Airway epithelial cell (primary cell): Measurements from ENCODE around the gene SP8. TPM values are rescaled to one million over a fixed set of nuclear protein-coding genes. Genes with fewer than 3 reads are reported as not detected.

Experiments used
- total RNA-seq: library from RNA; depleted of rRNA; stranded (reverse); fragments of >200 nt; gene quantifications from 2 replicates; pipeline ENCODE4 v1.2.3, GENCODE V29; 2015

Gene SP8
- not detected in 2 replicates for total RNA-seq

DNA sequence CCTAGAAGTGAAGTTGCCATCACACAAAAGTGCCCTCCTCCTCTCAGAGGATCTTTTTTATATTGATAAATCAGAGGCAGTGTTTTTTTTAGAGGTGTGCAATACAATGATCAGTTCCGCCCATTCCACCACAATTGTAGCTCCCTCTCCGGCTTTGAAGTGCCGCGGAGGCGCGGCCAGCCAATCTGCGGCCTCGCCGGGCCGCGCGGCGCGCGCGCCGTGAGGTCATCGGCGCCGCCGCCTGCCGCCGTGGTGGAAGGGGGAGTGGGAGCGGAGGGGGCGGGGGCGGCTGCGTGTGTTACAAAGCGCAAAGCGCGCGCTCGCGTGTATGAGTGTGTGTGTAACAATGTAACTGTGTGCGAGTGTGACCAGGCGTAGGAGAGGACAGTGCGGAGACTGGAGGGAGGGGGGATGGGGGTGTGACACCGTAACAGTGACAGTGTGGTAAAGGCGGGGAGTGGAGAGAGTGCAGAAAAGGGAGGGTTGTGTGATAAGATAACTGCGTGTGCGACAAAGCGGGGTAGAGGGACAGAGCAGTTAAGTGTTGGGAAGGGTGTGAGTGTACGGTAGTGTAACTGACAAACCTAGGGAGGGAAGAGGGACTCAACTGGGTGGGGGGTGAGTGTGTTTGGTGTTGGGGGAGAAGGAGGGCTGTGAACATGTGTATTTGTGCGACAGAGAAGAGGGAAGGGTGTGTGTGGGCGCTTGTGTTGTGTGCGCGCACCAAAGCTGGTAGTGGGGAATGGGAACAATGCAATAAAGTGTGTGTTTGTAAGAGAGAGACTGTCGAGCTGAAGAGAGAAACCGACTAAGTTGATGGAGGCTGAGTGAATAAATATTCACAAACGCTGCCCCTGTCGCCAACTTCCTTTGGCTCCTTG, at the start of gene SP8:
TSS of gene SP8 (minus strand) at position 108 of the 881 bp plus-strand sequence. CDS start at position 20, 88 bp downstream.

Other genes with a start within 250 kb of the SP8 start
- not detected in 2 replicates for gene ABCB5, start 171.2 kb downstream of the SP8 start, total RNA-seq